ENCODE data around the gene ABLIM2.

- TF ChIP-seq CTCF (conservative IDR thresholded peaks at IDR 0.05; ENCODE audit: low read depth in 2 of 2) (no peak), REST (IDR thresholded peaks at IDR 0.05; ENCODE audit: unreplicated experiment) (no peak), EZH2 (IDR thresholded peaks at IDR 0.05; ENCODE audit: low read depth, unreplicated experiment) (no peak), NANOG (IDR thresholded peaks at IDR 0.05; ENCODE audit: borderline replicate concordance) (no peak), EZH2phosphoT487 (IDR thresholded peaks at IDR 0.05; ENCODE audit: unreplicated experiment) (no peak)
These were observed 180.1 kb downstream of the ABLIM2 start for GRCh38 chr4:7978489-7978888.
